H1 (cell line): ENCODE results near the gene ALOX15B. TPM values are rescaled to one million over a fixed set of nuclear protein-coding genes. Genes with fewer than 3 reads are reported as not detected.

Experiments used
- CTCF ChIA-PET: fragments of 300-600 bp; sonication (Branson Sonifier 250); formaldehyde crosslinking; loops from one replicate; lab custom pipeline; 2021; ENCODE audit not compliant: partially characterized antibody; lab: Charles Lee
- POLR2A ChIA-PET: fragments of 300-600 bp; sonication (Branson Sonifier 250); formaldehyde crosslinking; loops from one replicate; lab custom pipeline; 2021; ENCODE audit warnings: inconsistent platforms; ENCODE audit not compliant: partially characterized antibody; lab: Charles Lee
- DNase-seq, 2 experiments: peaks; one replicate each; pipeline versions ENCODE4 v3.0.0 to v3.0.0-alpha.2; 2010 to 2022; ENCODE audit warnings: low spot score in 2 of 2, low read depth in 1 of 2, mixed read lengths in 1 of 2
- FAIRE-seq: peaks from 2 replicates; lab custom pipeline; 2011; peaks lifted over from hg19 to GRCh38; lab: Jason Lieb, UNC
- H2AFZ ChIP-seq: 2 replicates; pipeline ENCODE4 v1.8.1; 2012; ENCODE audit warnings: low read length, inconsistent platforms
- H2AK5ac ChIP-seq: 2 replicates; pipeline ENCODE4 v1.6.1; 2013; ENCODE audit warnings: low read depth, low read length
- H2BK120ac ChIP-seq: replicated peaks from 2 replicates; pipeline ENCODE3; 2013; ENCODE audit warnings: low read depth, low read length, inconsistent platforms
- H2BK12ac ChIP-seq: 2 replicates; pipeline ENCODE4 v1.6.1; 2013; ENCODE audit warnings: low read depth, low read length
- H2BK15ac ChIP-seq: 2 replicates; pipeline ENCODE4 v1.6.1; 2013; ENCODE audit warnings: low read length
- H2BK20ac ChIP-seq: 2 replicates; pipeline ENCODE4 v1.6.1; 2013; ENCODE audit warnings: low read length
- H2BK5ac ChIP-seq: 2 replicates; pipeline ENCODE4 v1.6.1; 2013; ENCODE audit warnings: low read depth, low read length
- H3K14ac ChIP-seq: 2 replicates; pipeline ENCODE4 v1.6.1; 2013; ENCODE audit warnings: inconsistent platforms; ENCODE audit not compliant: insufficient read length
- H3K18ac ChIP-seq: 2 replicates; pipeline ENCODE4 v1.6.1; 2013; ENCODE audit warnings: low read length; ENCODE audit errors: extremely low read depth
- H3K23ac ChIP-seq: 2 replicates; pipeline ENCODE4 v1.6.1; 2013; ENCODE audit warnings: inconsistent platforms; ENCODE audit not compliant: insufficient read length
- H3K23me2 ChIP-seq: 2 replicates; pipeline ENCODE4 v1.6.1; 2013; ENCODE audit warnings: low read depth, low read length
- H3K27ac ChIP-seq: 2 replicates; pipeline ENCODE4 v1.6.1; 2011; ENCODE audit warnings: low read depth, low read length, inconsistent platforms
- H3K27me3 ChIP-seq, 4 experiments: replicated peaks in 1 of 4; 1 replicate in 1 of 4; 2 replicates in 3 of 4; pipeline versions ENCODE4 v1.6.1 to v1.8.1; 2011 to 2013; ENCODE audit warnings: low read length in 3 of 4, mild to moderate bottlenecking in 3 of 4, inconsistent platforms in 2 of 4, mixed read lengths in 2 of 4, moderate library complexity in 1 of 4; ENCODE audit not compliant: control insufficient read depth in 3 of 4, insufficient read depth in 3 of 4; ENCODE audit errors: extremely low read depth in 1 of 4
- H3K36me3 ChIP-seq, 4 experiments: 2 replicates each; pipeline versions ENCODE4 v1.6.1 to v1.8.1; 2011 to 2013; ENCODE audit warnings: mild to moderate bottlenecking in 4 of 4, low read length in 3 of 4, moderate library complexity in 2 of 4, control low read depth in 1 of 4, inconsistent platforms in 1 of 4; ENCODE audit not compliant: insufficient read depth in 4 of 4, control insufficient read depth in 2 of 4
- H3K4ac ChIP-seq: replicated peaks from 2 replicates; pipeline ENCODE3; 2013; ENCODE audit warnings: low read length, low read depth, mixed read lengths, inconsistent platforms; ENCODE audit not compliant: insufficient read length
- H3K4me1 ChIP-seq, 4 experiments: replicated peaks in 1 of 4; 1 replicate in 1 of 4; 2 replicates in 3 of 4; pipeline versions ENCODE4 v1.6.1 to v1.8.1; 2011 to 2013; ENCODE audit warnings: low read length in 3 of 4, inconsistent platforms in 2 of 4, mixed read lengths in 1 of 4; ENCODE audit not compliant: insufficient read depth in 4 of 4, control insufficient read depth in 3 of 4
- H3K4me2 ChIP-seq, 2 experiments: 2 replicates each; pipeline versions ENCODE4 v1.6.1 to v1.8.1; 2011 to 2013; ENCODE audit warnings: low read depth in 2 of 2, low read length in 2 of 2, control low read depth in 1 of 2, inconsistent platforms in 1 of 2, mild to moderate bottlenecking in 1 of 2; ENCODE audit not compliant: insufficient read depth in 1 of 2
- H3K4me3 ChIP-seq, 4 experiments: fragments of 200-600, 300-600 bp in 1 of 4; sonication (generic), shearing (Covaris generic), sonication (Bioruptor Twin) in 1 of 4; 2 replicates each; pipeline versions ENCODE4 v1.5.1 to v1.8.1; 2011 to 2016; ENCODE audit warnings: low read length in 4 of 4, low read depth in 3 of 4, control low read depth in 2 of 4, inconsistent platforms in 2 of 4, mild to moderate bottlenecking in 2 of 4, mixed read lengths in 1 of 4, moderate library complexity in 1 of 4; ENCODE audit not compliant: insufficient read depth in 2 of 4; ENCODE audit errors: extremely low read depth in 1 of 4
- H3K56ac ChIP-seq: replicated peaks from 2 replicates; pipeline ENCODE3; 2013; ENCODE audit warnings: low read depth, mild to moderate bottlenecking, mixed read lengths, low read length, inconsistent platforms; ENCODE audit not compliant: insufficient read length
- H3K79me1 ChIP-seq: 2 replicates; pipeline ENCODE4 v1.6.1; 2013; ENCODE audit warnings: low read depth, low read length, control low read depth
- H3K79me2 ChIP-seq, 2 experiments: 2 replicates each; pipeline versions ENCODE4 v1.6.1 to v1.8.1; 2012 to 2013; ENCODE audit warnings: low read length in 2 of 2, mild to moderate bottlenecking in 2 of 2, inconsistent platforms in 1 of 2; ENCODE audit not compliant: insufficient read depth in 2 of 2, control insufficient read depth in 1 of 2
- H3K9ac ChIP-seq, 4 experiments: replicated peaks in 1 of 4; 1 replicate in 1 of 4; 2 replicates in 3 of 4; pipeline versions ENCODE4 v1.6.1 to v1.8.1; 2011 to 2013; ENCODE audit warnings: low read depth in 3 of 4, low read length in 3 of 4, control low read depth in 2 of 4, mild to moderate bottlenecking in 2 of 4, moderate library complexity in 2 of 4, inconsistent platforms in 1 of 4; ENCODE audit errors: extremely low read depth in 1 of 4
- H3K9me3 ChIP-seq, 2 experiments: 2 replicates each; pipeline versions ENCODE4 v1.6.1 to v1.8.1; 2012 to 2013; ENCODE audit warnings: mild to moderate bottlenecking in 2 of 2, moderate library complexity in 2 of 2, control low read depth in 1 of 2, inconsistent platforms in 1 of 2, low read depth in 1 of 2, low read length in 1 of 2, mixed read lengths in 1 of 2; ENCODE audit not compliant: insufficient read depth in 2 of 2
- H4K20me1 ChIP-seq, 2 experiments: replicated peaks in 1 of 2; 2 replicates each; pipeline versions ENCODE3 to v1.8.1; 2011 to 2013; ENCODE audit warnings: inconsistent platforms in 2 of 2, low read length in 2 of 2, mild to moderate bottlenecking in 1 of 2; ENCODE audit not compliant: insufficient read depth in 2 of 2, control insufficient read depth in 1 of 2
- H4K5ac ChIP-seq: 2 replicates; pipeline ENCODE4 v1.6.1; 2013; ENCODE audit warnings: low read length, low read depth, mixed read lengths, inconsistent platforms; ENCODE audit not compliant: insufficient read length
- H4K8ac ChIP-seq: 2 replicates; pipeline ENCODE4 v1.8.0; 2013; ENCODE audit warnings: mild to moderate bottlenecking, moderate library complexity, low read length, inconsistent platforms; ENCODE audit not compliant: insufficient read depth; ENCODE audit errors: extremely low read depth
- H4K91ac ChIP-seq: replicated peaks from 2 replicates; pipeline ENCODE3; 2013; ENCODE audit warnings: low read length, mixed read lengths, inconsistent platforms; ENCODE audit not compliant: insufficient read length
- BCL11A ChIP-seq, 2 experiments: IDR thresholded peaks; one replicate each; pipeline ENCODE4 v1.6.1; 2011; ENCODE audit warnings: low read depth in 2 of 2, low read length in 2 of 2, mild to moderate bottlenecking in 2 of 2
- CBX8 ChIP-seq: fragments of 300-800, 300-1000 bp; sonication (generic); IDR thresholded peaks from 2 replicates; pipeline ENCODE4 v1.7.1; 2016; ENCODE audit warnings: low read depth, low read length, borderline replicate concordance
- E2F6 ChIP-seq: IDR thresholded peaks from 2 replicates; pipeline ENCODE4 v1.6.1; 2012; ENCODE audit warnings: inconsistent platforms
- KDM4A ChIP-seq: IDR thresholded peaks from one replicate; pipeline ENCODE4 v1.7.1; 2012; ENCODE audit warnings: low read depth, mild to moderate bottlenecking, moderate library complexity, low read length, inconsistent platforms; ENCODE audit not compliant: severe bottlenecking
- RNF2 ChIP-seq: fragments of 200-900, 300-1000 bp; sonication (generic); IDR thresholded peaks from 2 replicates; pipeline ENCODE4 v1.7.1; 2016; ENCODE audit warnings: borderline replicate concordance, low read depth, mild to moderate bottlenecking, antibody characterized with exemption, low read length; ENCODE audit not compliant: poor library complexity, severe bottlenecking; ENCODE audit errors: missing control alignments
- RXRA ChIP-seq: IDR thresholded peaks from 2 replicates; pipeline ENCODE4 v1.6.1; 2011; ENCODE audit warnings: low read depth, mild to moderate bottlenecking, low read length, moderate library complexity; ENCODE audit not compliant: insufficient read depth
- SIN3A ChIP-seq, 2 experiments: IDR thresholded peaks in 1 of 2; conservative IDR thresholded peaks in 1 of 2; 2 replicates each; pipeline ENCODE4 v1.6.1; 2011 to 2012; ENCODE audit warnings: low read length in 2 of 2, improper control_type of control experiment in 1 of 2, low read depth in 1 of 2, mild to moderate bottlenecking in 1 of 2
- SP4 ChIP-seq: IDR thresholded peaks from 2 replicates; pipeline ENCODE4 v1.6.1; 2012; ENCODE audit warnings: low read length, inconsistent platforms
- SUZ12 ChIP-seq: fragments of 200-600 bp; sonication (generic); IDR thresholded peaks from 2 replicates; pipeline ENCODE4 v1.6.1; 2012; ENCODE audit warnings: mild to moderate bottlenecking, inconsistent platforms, low read length, moderate library complexity, mixed read lengths
- WGBS, 2 experiments: shearing (Covaris generic) in 1 of 2; methylation state at CpG; one replicate each; pipeline versions ENCODE4 v1.1.6 to v1.1.7; 2013 to 2015; ENCODE audit warnings: low lambda C conversion rate in 2 of 2, mixed read lengths in 2 of 2, inconsistent platforms in 1 of 2, low coverage in 1 of 2, missing lambda C conversion rate in 1 of 2; ENCODE audit not compliant: insufficient replicate concordance in 2 of 2, insufficient coverage in 1 of 2, insufficient read length in 1 of 2; ENCODE audit errors: extremely low coverage in 1 of 2, missing lambda C conversion rate in 1 of 2; 5-methylcytosine and 5-hydroxymethylcytosine counted together
- polyA plus RNA-seq, 7 experiments: library from polyadenylated mRNA; depleted of rRNA in 3 of 7; stranded (reverse) in 5 of 7; unstranded in 2 of 7; fragments of >200 nt in 5 of 7; fragments of 200-250 nt in 2 of 7; gene quantifications; 1 replicate in 5 of 7; 2 replicates in 1 of 7; 4 replicates in 1 of 7; pipeline versions ENCODE4 v1.2.1 to v1.2.3, GENCODE V29; 2011 to 2013; ENCODE audit warnings: missing spikeins in 2 of 7, mixed read lengths in 2 of 7
- total RNA-seq: library from RNA; stranded (reverse); fragmentation: NEBNext Ultra II Directional; extraction: Animal tissue kit (Norgen Biotek cat#: 25700); gene quantifications from 2 replicates; pipeline ENCODE4 v1.2.1, GENCODE V29; 2021

Gene ALOX15B
- total and polyA plus RNA-seq, 2 of the 8 experiments (the other 6 are each of a cell fraction or from before 2014, with no cell fraction given): 0.63 to 0.91 TPM

DNA sequence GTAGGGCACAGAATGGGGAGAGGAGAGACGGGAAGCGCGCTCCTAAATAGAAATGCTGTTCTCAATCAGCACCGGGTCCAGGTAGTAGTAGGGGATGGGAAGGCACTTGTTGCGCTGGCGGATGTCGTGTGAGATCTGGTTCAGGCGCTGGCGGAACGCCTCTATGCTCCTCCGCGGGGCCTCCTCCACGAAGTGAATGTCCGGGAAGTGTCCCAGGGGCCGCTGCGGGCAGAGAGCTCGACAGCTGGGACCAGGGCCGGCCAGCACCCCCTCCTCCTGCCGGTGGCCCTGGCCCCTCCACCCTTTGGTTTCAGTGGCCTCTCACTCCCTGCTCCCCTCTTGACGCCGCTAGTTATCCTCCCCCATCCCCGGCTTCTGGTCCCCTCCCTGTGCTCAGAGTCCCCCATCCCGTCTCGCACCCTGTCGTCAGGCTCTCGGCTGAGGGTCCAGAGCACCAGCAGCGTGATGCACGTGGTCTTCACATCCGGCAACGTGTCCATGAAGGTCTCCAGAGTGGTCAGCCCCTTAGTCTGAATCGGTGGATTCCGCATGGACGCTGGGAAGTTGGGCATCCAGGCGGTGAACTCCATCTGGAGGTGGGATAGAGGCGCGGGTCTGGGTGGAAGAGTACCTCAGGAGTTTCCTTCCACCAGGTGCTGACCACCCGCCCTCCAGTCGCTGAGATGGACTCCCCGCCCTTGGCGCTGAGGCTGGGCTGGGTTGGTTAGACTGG, 34.0 kb downstream of the ALOX15B start:
- H3K79me1 ChIP-seq: no peaks in the 10 kb centered on the region
- POLR2A ChIA-PET: interaction anchor here (0.6 to 2.5 kb wide), 4 partner anchors 10 to 649 kb away, joined by 3 to 10 read pairs (median 6); no protein-coding TSS in a partner anchor
- no peak overlapping the region for H2BK5ac ChIP-seq
- no peak overlapping the region for H3K56ac ChIP-seq
- no peaks in the 10 kb centered on the region for H3K36me3 ChIP-seq
- H4K5ac ChIP-seq: no peak overlapping the region
- H3K14ac ChIP-seq: no peak overlapping the region
- peak overlapping the region; percentile 19 for H3K4ac ChIP-seq
- no peak overlapping the region for H3K9ac ChIP-seq
- no peak for FAIRE-seq
- no peak overlapping the region for H4K91ac ChIP-seq
- H3K23ac ChIP-seq: no peak overlapping the region
- peak in 1 of 2 experiments; percentile 68 for DNase-seq
- CTCF ChIA-PET: interaction anchor here (1.1 to 17.3 kb wide), 12 partner anchors 12 to 203 kb away, joined by 3 to 315 read pairs (median 5); partner anchors contain the start of genes ALOX12B, ALOXE3 and RNF227
- H4K20me1 ChIP-seq: peaks cover 3 to 6% of the 10 kb centered on the region in 2 experiments
- H4K8ac ChIP-seq: no peak overlapping the region; the same call in 1 of the 2 replicates
- H3K23me2 ChIP-seq: peaks cover 10% of the 10 kb centered on the region
- H3K27me3 ChIP-seq: peaks cover 39 to 81% (median 62%) of the 10 kb centered on the region in 4 experiments
- no peaks in the 10 kb centered on the region for H3K79me2 ChIP-seq
- 5% methylated on average over 34 of the region's 40 CpGs; no CpG with 5 or more reads in 1 of the 2 experiments for WGBS, 2 experiments
- H3K27ac ChIP-seq: no peak overlapping the region
- H2AK5ac ChIP-seq: no peak overlapping the region
- peak overlapping the region; percentile 81; the same call in 1 of the 2 replicates for H2BK12ac ChIP-seq
- H2BK15ac ChIP-seq: peak overlapping the region; percentile 75; the same call in 1 of the 2 replicates
- H3K9me3 ChIP-seq: no peaks in the 10 kb centered on the region
- H3K4me3 ChIP-seq: peak overlapping the region; percentile 34 to 65 (median 50); a peak in 7 of 8 replicates
- no peak overlapping the region for H2BK120ac ChIP-seq
- H3K18ac ChIP-seq: peak overlapping the region; percentile 60
- H2AFZ ChIP-seq: peak overlapping the region; percentile 54; the same call in 1 of the 2 replicates
- H2BK20ac ChIP-seq: no peak overlapping the region
- H3K4me1 ChIP-seq: peaks cover 0 to 22% (median 9%) of the 10 kb centered on the region in 4 experiments; a peak in 5 of 7 replicates
- H3K4me2 ChIP-seq: peak overlapping the region; percentile 97 to 99
- no peak for TF ChIP-seq RXRA
- no peak for TF ChIP-seq SIN3A (conservative IDR thresholded peaks at IDR 0.05 in 1 of 2, IDR thresholded peaks at IDR 0.05 in 1 of 2; ENCODE audit: low read depth in 1 of 2, low read length in 2 of 2)
- peak; percentile 63 for TF ChIP-seq SUZ12
- peak; percentile 60 for TF ChIP-seq RNF2
- no peak for TF ChIP-seq SP4
- no peak for TF ChIP-seq CBX8
- peak; percentile 68 for TF ChIP-seq KDM4A
- TF ChIP-seq BCL11A (IDR thresholded peaks at IDR 0.05; ENCODE audit: low read depth in 2 of 2, low read length in 2 of 2): no peak
- TF ChIP-seq E2F6: peak; percentile 70
